WTC11 (cell line): ENCODE measurements around the gene MGAT4C. TPM values are rescaled to one million over a fixed set of nuclear protein-coding genes. Genes with fewer than 3 reads are reported as not detected.

Experiments
- ATAC-seq: fragments of 200-7000 bp; cut with Tn5 transposase; 2 replicates; pipeline ENCODE4 v1.10.0; 2021; ENCODE audit warnings: mild to moderate bottlenecking, moderate library complexity
- CTCF ChIA-PET: fragments of 300-600 bp; sonication (Branson Sonifier 250); formaldehyde crosslinking; loops from one replicate; lab custom pipeline; 2021; ENCODE audit warnings: antibody characterized with exemption; lab: Charles Lee
- POLR2A ChIA-PET: fragments of 350-600 bp; sonication (Branson Sonifier 250); formaldehyde crosslinking; loops from one replicate; lab custom pipeline; 2021; ENCODE audit warnings: antibody characterized with exemption; lab: Charles Lee
- DNase-seq: peaks from one replicate; pipeline ENCODE4 v3.0.0; 2021; ENCODE audit warnings: low spot score
- H3K27ac Mint-ChIP-seq: 2 replicates; pipeline ENCODE4 v1.8.0; 2021; ENCODE audit warnings: mixed read lengths
- H3K27me3 Mint-ChIP-seq: 2 replicates; pipeline ENCODE4 v1.8.0; 2021; ENCODE audit warnings: low read depth, mild to moderate bottlenecking, moderate library complexity, mixed read lengths
- H3K36me3 Mint-ChIP-seq: 2 replicates; pipeline ENCODE4 v1.8.0; 2021; ENCODE audit warnings: mixed read lengths
- H3K4me1 Mint-ChIP-seq: 2 replicates; pipeline ENCODE4 v1.8.0; 2022; ENCODE audit warnings: mixed read lengths
- H3K4me3 Mint-ChIP-seq: 2 replicates; pipeline ENCODE4 v1.8.0; 2021; ENCODE audit warnings: mild to moderate bottlenecking, moderate library complexity, mixed read lengths
- H3K9me3 Mint-ChIP-seq: 2 replicates; pipeline ENCODE4 v1.8.0; 2021; ENCODE audit warnings: mixed read lengths
- ATF1 ChIP-seq: sonication (generic); formaldehyde crosslinking; IDR thresholded peaks from 2 replicates; pipeline ENCODE4 v1.8.1; 2023; ENCODE audit warnings: mild to moderate bottlenecking, moderate library complexity, missing genetic modification reagents
- CREM ChIP-seq: sonication (generic); formaldehyde crosslinking; IDR thresholded peaks from 2 replicates; pipeline ENCODE4 v1.8.1; 2022; ENCODE audit warnings: mild to moderate bottlenecking, missing genetic modification reagents, moderate library complexity
- ELF4 ChIP-seq: sonication (generic); formaldehyde crosslinking; IDR thresholded peaks from 2 replicates; pipeline ENCODE4 v1.8.1; 2022; ENCODE audit warnings: low read depth, mild to moderate bottlenecking, moderate library complexity, missing genetic modification reagents
- EMX1 ChIP-seq: fragments of 250-450 bp; sonication (Bioruptor Pico); IDR thresholded peaks from 2 replicates; pipeline ENCODE4 v1.8.0; 2021; ENCODE audit warnings: mild to moderate bottlenecking
- GABPB1 ChIP-seq: sonication (generic); formaldehyde crosslinking; IDR thresholded peaks from 2 replicates; pipeline ENCODE4 v1.8.1; 2023; ENCODE audit warnings: mild to moderate bottlenecking, missing genetic modification reagents
- GRHL2 ChIP-seq: fragments of 250-450 bp; sonication (Bioruptor Pico); IDR thresholded peaks from 2 replicates; pipeline ENCODE4 v1.8.0; 2022; ENCODE audit warnings: mild to moderate bottlenecking, moderate library complexity; ENCODE audit not compliant: insufficient replicate concordance, severe bottlenecking
- JAZF1 ChIP-seq: fragments of 250-450 bp; sonication (Bioruptor Pico); IDR thresholded peaks from 2 replicates; pipeline ENCODE4 v1.9.0; 2021; ENCODE audit warnings: moderate library complexity, mild to moderate bottlenecking, inconsistent platforms
- MYBL2 ChIP-seq: sonication (generic); formaldehyde crosslinking; IDR thresholded peaks from 2 replicates; pipeline ENCODE4 v1.8.1; 2023; ENCODE audit warnings: mild to moderate bottlenecking, moderate library complexity, missing genetic modification reagents
- NFATC4 ChIP-seq: fragments of 250-450 bp; sonication (Bioruptor Pico); IDR thresholded peaks from 2 replicates; pipeline ENCODE4 v1.9.0; 2021; ENCODE audit warnings: mild to moderate bottlenecking
- NR3C1 ChIP-seq: sonication (generic); formaldehyde crosslinking; conservative IDR thresholded peaks from 2 replicates; pipeline ENCODE4 v1.8.1; 2023; ENCODE audit warnings: low read depth, mild to moderate bottlenecking, missing genetic modification reagents
- TEAD1 ChIP-seq: sonication (generic); formaldehyde crosslinking; IDR thresholded peaks from 2 replicates; pipeline ENCODE4 v1.8.0; 2022; ENCODE audit warnings: mild to moderate bottlenecking, missing genetic modification reagents
- TP53 ChIP-seq: sonication (generic); formaldehyde crosslinking; IDR thresholded peaks from 2 replicates; pipeline ENCODE4 v1.8.1; 2023; ENCODE audit warnings: mild to moderate bottlenecking, missing genetic modification reagents
- ZNF121 ChIP-seq: sonication (generic); formaldehyde crosslinking; IDR thresholded peaks from 2 replicates; pipeline ENCODE4 v1.8.0; 2023; ENCODE audit warnings: missing genetic modification reagents
- ZNF317 ChIP-seq: sonication (generic); formaldehyde crosslinking; IDR thresholded peaks from 2 replicates; pipeline ENCODE4 v1.8.1; 2023; ENCODE audit warnings: low read depth, mild to moderate bottlenecking, moderate library complexity, missing genetic modification reagents, borderline replicate concordance
- ZNF396 ChIP-seq: fragments of 250-450 bp; sonication (Bioruptor Pico); IDR thresholded peaks from 2 replicates; pipeline ENCODE4 v1.8.0; 2021; ENCODE audit warnings: mild to moderate bottlenecking, moderate library complexity, borderline replicate concordance
- total RNA-seq: library from RNA; stranded (reverse); gene quantifications from 3 replicates; pipeline ENCODE4 v1.2.3, GENCODE V29; 2021
- TF ChIP-seq, protein P1 (sequence below): sonication (generic); formaldehyde crosslinking; IDR thresholded peaks from 2 replicates; pipeline ENCODE4 v1.8.1; 2023; ENCODE audit warnings: mild to moderate bottlenecking, missing genetic modification reagents, moderate library complexity
- TF ChIP-seq, protein P2 (sequence below): sonication (generic); formaldehyde crosslinking; IDR thresholded peaks from 2 replicates; pipeline ENCODE4 v1.8.1; 2022; ENCODE audit warnings: missing genetic modification reagents, borderline replicate concordance
- TF ChIP-seq, protein P3 (sequence below): sonication (generic); formaldehyde crosslinking; IDR thresholded peaks from 2 replicates; pipeline ENCODE4 v1.8.0; 2023; ENCODE audit warnings: missing genetic modification reagents
- TF ChIP-seq, protein P4 (sequence below): sonication (generic); formaldehyde crosslinking; IDR thresholded peaks from 2 replicates; pipeline ENCODE4 v1.8.1; 2023; ENCODE audit warnings: mild to moderate bottlenecking, missing genetic modification reagents, borderline replicate concordance
- TF ChIP-seq, protein P5 (sequence below): fragments of 250-450 bp; sonication (Bioruptor Pico); IDR thresholded peaks from 2 replicates; pipeline ENCODE4 v1.9.0; 2021; ENCODE audit warnings: mild to moderate bottlenecking

The MGAT4C gene
- total RNA-seq, 1 experiment from 2014 or later = 4.8 TPM

DNA sequence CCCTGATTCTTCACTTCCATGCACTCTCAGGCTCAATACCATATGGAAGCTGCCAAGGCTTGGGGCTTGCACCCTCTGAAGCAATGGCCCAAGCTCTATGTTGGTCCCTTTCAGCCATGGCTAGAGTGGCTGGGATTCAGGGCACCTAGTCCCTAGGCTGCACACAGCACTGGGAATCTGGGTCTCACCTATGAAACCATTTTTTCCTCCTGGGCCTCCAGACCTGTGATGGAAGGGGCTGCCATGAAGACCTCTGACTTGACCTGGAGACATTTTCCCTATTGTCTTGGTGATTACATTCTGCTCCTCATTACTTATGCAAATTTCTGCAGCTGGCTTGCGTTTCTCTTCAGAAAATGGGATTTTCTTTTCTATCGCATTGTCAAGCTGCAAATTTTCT is 258.1 kb downstream of the MGAT4C start:
- CTCF ChIA-PET = no interaction called here
- TF ChIP-seq, protein P1, sequence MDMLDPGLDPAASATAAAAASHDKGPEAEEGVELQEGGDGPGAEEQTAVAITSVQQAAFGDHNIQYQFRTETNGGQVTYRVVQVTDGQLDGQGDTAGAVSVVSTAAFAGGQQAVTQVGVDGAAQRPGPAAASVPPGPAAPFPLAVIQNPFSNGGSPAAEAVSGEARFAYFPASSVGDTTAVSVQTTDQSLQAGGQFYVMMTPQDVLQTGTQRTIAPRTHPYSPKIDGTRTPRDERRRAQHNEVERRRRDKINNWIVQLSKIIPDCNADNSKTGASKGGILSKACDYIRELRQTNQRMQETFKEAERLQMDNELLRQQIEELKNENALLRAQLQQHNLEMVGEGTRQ (CRISPR knock-in tag) = no peak
- 0 out of 2 replicates have a peak, but pooled peaks have one; percentile 37 for TF ChIP-seq ZNF317 (CRISPR knock-in tag)
- peaks cover 5% of the 10 kb centered on the region; the same call in 1 of the 2 replicates for H3K4me1 Mint-ChIP-seq
- peaks cover 6% of the 10 kb centered on the region; the same call in 1 of the 2 replicates for H3K27me3 Mint-ChIP-seq
- ATAC-seq = no peak
- H3K4me3 Mint-ChIP-seq = no peak overlapping the region
- POLR2A ChIA-PET = no interaction called here
- H3K36me3 Mint-ChIP-seq = peaks cover 56% of the 10 kb centered on the region
- no peak overlapping the region for H3K27ac Mint-ChIP-seq
- DNase-seq = no peak
- H3K9me3 Mint-ChIP-seq = peaks cover 66% of the 10 kb centered on the region

DNA sequence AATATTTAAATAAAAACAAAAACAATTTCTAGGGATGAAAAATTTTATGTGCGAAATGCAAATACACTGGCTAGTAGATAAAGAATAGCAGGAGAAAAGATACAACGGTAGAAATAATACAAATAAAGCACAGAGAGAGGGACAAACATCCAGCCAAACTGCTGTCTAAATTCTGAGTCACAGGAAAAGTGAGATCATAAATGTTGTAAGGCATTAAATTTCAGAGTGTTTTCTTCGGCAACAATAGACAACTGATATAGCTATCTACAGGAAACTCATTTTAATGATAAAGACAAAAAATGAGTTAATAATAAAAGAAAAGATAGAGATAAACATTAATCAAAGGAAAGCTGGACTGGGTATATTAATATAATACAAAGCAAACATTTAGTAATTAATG is 259.9 kb downstream of the MGAT4C start:
- TF ChIP-seq TEAD1 (CRISPR knock-in tag) (no peak), JAZF1 (no peak), MYBL2 (CRISPR knock-in tag) (no peak), ELF4 (CRISPR knock-in tag) (no peak), NR3C1 (no peak)
- TF ChIP-seq, protein P2, sequence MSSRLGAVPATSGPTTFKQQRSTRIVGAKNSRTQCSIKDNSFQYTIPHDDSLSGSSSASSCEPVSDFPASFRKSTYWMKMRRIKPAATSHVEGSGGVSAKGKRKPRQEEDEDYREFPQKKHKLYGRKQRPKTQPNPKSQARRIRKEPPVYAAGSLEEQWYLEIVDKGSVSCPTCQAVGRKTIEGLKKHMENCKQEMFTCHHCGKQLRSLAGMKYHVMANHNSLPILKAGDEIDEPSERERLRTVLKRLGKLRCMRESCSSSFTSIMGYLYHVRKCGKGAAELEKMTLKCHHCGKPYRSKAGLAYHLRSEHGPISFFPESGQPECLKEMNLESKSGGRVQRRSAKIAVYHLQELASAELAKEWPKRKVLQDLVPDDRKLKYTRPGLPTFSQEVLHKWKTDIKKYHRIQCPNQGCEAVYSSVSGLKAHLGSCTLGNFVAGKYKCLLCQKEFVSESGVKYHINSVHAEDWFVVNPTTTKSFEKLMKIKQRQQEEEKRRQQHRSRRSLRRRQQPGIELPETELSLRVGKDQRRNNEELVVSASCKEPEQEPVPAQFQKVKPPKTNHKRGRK = no peak
- TF ChIP-seq, all 79 proteins: peak for 0
- no peak overlapping the region for H3K27ac Mint-ChIP-seq
- H3K36me3 Mint-ChIP-seq = peaks cover 73% of the 10 kb centered on the region
- H3K4me3 Mint-ChIP-seq = no peak overlapping the region
- ATAC-seq (no peak), DNase-seq (no peak)
- CTCF ChIA-PET = no interaction called here
- H3K9me3 Mint-ChIP-seq = peaks cover 83% of the 10 kb centered on the region
- no peaks in the 10 kb centered on the region for H3K4me1 Mint-ChIP-seq
- POLR2A ChIA-PET = no interaction called here
- peaks cover 6% of the 10 kb centered on the region; the same call in 1 of the 2 replicates for H3K27me3 Mint-ChIP-seq

DNA sequence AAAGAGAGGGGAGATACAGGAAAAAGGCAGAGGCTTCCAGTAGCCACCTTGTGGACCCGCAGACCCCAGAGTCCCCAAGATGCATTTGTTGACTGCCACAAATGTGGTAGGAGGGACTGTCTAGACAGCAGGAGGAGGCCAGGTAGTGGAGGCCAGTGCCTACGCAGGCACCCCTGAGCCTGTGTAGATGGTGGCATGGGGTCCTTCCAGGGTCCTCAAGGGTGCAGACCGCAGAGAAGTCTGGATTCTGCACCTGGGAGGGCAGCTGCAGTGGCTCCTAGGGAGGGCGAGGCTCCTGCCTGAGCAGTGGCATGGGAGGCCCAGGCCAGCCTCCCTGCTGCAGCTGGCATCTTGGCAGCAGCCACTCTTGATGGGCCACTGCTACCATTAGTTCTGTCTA is 262.4 kb downstream of the MGAT4C start:
- TF ChIP-seq CREM (CRISPR knock-in tag) (no peak), ATF1 (CRISPR knock-in tag) (no peak), ZNF396 (no peak), GABPB1 (CRISPR knock-in tag) (no peak), TP53 (CRISPR knock-in tag) (no peak)
- TF ChIP-seq, protein P3, sequence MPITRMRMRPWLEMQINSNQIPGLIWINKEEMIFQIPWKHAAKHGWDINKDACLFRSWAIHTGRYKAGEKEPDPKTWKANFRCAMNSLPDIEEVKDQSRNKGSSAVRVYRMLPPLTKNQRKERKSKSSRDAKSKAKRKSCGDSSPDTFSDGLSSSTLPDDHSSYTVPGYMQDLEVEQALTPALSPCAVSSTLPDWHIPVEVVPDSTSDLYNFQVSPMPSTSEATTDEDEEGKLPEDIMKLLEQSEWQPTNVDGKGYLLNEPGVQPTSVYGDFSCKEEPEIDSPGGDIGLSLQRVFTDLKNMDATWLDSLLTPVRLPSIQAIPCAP (CRISPR knock-in tag) = no peak
- ATAC-seq (no peak), DNase-seq (no peak)
- ChIA-PET POLR2A (no interaction called here), CTCF (no interaction called here)
- peaks cover 6% of the 10 kb centered on the region; the same call in 1 of the 2 replicates for H3K27me3 Mint-ChIP-seq
- H3K4me3 Mint-ChIP-seq = no peak overlapping the region
- H3K9me3 Mint-ChIP-seq = peaks cover 82% of the 10 kb centered on the region
- H3K4me1 Mint-ChIP-seq = no peaks in the 10 kb centered on the region
- no peak overlapping the region for H3K27ac Mint-ChIP-seq
- peaks cover 70% of the 10 kb centered on the region for H3K36me3 Mint-ChIP-seq

DNA sequence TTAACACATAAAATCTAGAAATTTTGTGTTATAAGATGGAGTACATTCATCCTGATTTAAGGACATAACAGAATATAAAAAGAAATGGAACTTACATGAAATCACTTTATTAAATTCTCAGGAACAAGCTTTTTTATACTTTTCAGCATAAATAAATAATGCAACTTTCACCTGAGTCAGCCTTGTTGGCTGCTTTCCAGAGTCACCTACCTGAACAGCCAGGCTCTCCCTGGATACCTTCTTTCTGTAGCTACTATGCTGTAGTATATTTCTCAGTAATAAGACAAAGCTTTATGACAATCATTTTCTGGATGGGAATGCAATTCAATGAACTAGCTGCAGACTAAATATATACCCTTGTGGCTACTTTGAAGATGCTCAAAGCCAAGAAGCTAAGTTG is 270.2 kb downstream of the MGAT4C start:
- no peaks in the 10 kb centered on the region for H3K4me1 Mint-ChIP-seq
- H3K27me3 Mint-ChIP-seq = no peaks in the 10 kb centered on the region
- ChIA-PET POLR2A (no interaction called here), CTCF (no interaction called here)
- H3K9me3 Mint-ChIP-seq = peaks cover 19% of the 10 kb centered on the region
- DNase-seq (no peak), ATAC-seq (no peak)
- no peak overlapping the region for H3K27ac Mint-ChIP-seq
- no peak overlapping the region for H3K4me3 Mint-ChIP-seq
- H3K36me3 Mint-ChIP-seq = peaks cover 4% of the 10 kb centered on the region
- TF ChIP-seq, protein P1 (CRISPR knock-in tag) = no peak
- TF ChIP-seq, protein P4, sequence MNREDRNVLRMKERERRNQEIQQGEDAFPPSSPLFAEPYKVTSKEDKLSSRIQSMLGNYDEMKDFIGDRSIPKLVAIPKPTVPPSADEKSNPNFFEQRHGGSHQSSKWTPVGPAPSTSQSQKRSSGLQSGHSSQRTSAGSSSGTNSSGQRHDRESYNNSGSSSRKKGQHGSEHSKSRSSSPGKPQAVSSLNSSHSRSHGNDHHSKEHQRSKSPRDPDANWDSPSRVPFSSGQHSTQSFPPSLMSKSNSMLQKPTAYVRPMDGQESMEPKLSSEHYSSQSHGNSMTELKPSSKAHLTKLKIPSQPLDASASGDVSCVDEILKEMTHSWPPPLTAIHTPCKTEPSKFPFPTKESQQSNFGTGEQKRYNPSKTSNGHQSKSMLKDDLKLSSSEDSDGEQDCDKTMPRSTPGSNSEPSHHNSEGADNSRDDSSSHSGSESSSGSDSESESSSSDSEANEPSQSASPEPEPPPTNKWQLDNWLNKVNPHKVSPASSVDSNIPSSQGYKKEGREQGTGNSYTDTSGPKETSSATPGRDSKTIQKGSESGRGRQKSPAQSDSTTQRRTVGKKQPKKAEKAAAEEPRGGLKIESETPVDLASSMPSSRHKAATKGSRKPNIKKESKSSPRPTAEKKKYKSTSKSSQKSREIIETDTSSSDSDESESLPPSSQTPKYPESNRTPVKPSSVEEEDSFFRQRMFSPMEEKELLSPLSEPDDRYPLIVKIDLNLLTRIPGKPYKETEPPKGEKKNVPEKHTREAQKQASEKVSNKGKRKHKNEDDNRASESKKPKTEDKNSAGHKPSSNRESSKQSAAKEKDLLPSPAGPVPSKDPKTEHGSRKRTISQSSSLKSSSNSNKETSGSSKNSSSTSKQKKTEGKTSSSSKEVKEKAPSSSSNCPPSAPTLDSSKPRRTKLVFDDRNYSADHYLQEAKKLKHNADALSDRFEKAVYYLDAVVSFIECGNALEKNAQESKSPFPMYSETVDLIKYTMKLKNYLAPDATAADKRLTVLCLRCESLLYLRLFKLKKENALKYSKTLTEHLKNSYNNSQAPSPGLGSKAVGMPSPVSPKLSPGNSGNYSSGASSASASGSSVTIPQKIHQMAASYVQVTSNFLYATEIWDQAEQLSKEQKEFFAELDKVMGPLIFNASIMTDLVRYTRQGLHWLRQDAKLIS (CRISPR knock-in tag) = no peak
- TF ChIP-seq, protein P5, sequence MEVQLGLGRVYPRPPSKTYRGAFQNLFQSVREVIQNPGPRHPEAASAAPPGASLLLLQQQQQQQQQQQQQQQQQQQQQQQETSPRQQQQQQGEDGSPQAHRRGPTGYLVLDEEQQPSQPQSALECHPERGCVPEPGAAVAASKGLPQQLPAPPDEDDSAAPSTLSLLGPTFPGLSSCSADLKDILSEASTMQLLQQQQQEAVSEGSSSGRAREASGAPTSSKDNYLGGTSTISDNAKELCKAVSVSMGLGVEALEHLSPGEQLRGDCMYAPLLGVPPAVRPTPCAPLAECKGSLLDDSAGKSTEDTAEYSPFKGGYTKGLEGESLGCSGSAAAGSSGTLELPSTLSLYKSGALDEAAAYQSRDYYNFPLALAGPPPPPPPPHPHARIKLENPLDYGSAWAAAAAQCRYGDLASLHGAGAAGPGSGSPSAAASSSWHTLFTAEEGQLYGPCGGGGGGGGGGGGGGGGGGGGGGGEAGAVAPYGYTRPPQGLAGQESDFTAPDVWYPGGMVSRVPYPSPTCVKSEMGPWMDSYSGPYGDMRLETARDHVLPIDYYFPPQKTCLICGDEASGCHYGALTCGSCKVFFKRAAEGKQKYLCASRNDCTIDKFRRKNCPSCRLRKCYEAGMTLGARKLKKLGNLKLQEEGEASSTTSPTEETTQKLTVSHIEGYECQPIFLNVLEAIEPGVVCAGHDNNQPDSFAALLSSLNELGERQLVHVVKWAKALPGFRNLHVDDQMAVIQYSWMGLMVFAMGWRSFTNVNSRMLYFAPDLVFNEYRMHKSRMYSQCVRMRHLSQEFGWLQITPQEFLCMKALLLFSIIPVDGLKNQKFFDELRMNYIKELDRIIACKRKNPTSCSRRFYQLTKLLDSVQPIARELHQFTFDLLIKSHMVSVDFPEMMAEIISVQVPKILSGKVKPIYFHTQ (CRISPR knock-in tag) = no peak
- TF ChIP-seq ZNF121 (CRISPR knock-in tag) (no peak), NFATC4 (CRISPR knock-in tag) (no peak), GRHL2 (CRISPR knock-in tag) (no peak), EMX1 (CRISPR knock-in tag) (no peak)
